ENCODE measurements around the gene BBS7. TPM values are rescaled to one million over a fixed set of nuclear protein-coding genes. Genes with fewer than 3 reads are reported as not detected.

BBS7 gene
- total RNA-seq, 4 donors from 2014 or later, result 12.6 to 17.6 (median 14.0) TPM

GRCh38 chr4:121829511-121829910 lies 40.8 kb downstream of the BBS7 start:
- H3K36me3 ChIP-seq, result peaks cover 0 to 32% (median 15%) of the 10 kb centered on the region in 4 donors
- H3K27me3 ChIP-seq, result no peaks in the 10 kb centered on the region
- intact Hi-C loops (cut with DNase I; ENCODE audit: low total_unique reads), result loop anchor here (5.0 kb wide), 1 partner anchor 38 kb away; no protein-coding TSS in a partner anchor
- H3K4me1 ChIP-seq, result peaks cover 0 to 7% (median 2%) of the 10 kb centered on the region in 4 donors
- H3K27ac ChIP-seq, result no peak overlapping the region
- no peaks in the 10 kb centered on the region for H3K9me3 ChIP-seq
- in situ Hi-C loops (cut with MboI; ENCODE audit: low pct_ligation_motif_present in 1 of 4, low pct_unique_long_range_greater_than_20kb in 1 of 4, low sequenced_read_pairs in 3 of 4), result no loop called here
- H3K4me3 ChIP-seq, result no peak overlapping the region
- 90 to 100% methylated on average over 4 to 5 of the region's 5 CpGs for WGBS, 2 donors (ENCODE audit: low coverage in 1 of 2)
- DNase-seq, result no peak
- TF ChIP-seq POLR2AphosphoS5 (IDR thresholded peaks at IDR 0.05) (no peak), EP300 (IDR thresholded peaks at IDR 0.05; ENCODE audit: low read depth) (no peak), CTCF (IDR thresholded peaks at IDR 0.05) (no peak), POLR2A (IDR thresholded peaks at IDR 0.05) (no peak)

- in situ Hi-C loops (cut with MboI; ENCODE audit: low pct_ligation_motif_present in 1 of 4, low pct_unique_long_range_greater_than_20kb in 1 of 4, low sequenced_read_pairs in 3 of 4) (no loop called here), intact Hi-C loops (cut with DNase I; ENCODE audit: low total_unique reads) (loop anchor here (5.0 kb wide), 1 partner anchor 39 kb away; no protein-coding TSS in a partner anchor)
- DNase-seq, result no peak
- peaks cover 4 to 11% (median 7%) of the 10 kb centered on the region in 4 donors for H3K4me1 ChIP-seq
- no peaks in the 10 kb centered on the region for H3K27me3 ChIP-seq
- WGBS, 2 donors (ENCODE audit: low coverage in 1 of 2), result 91 to 96% methylated on average over 1 of the region's 1 CpG
- H3K27ac ChIP-seq, result no peak overlapping the region
- TF ChIP-seq CTCF (IDR thresholded peaks at IDR 0.05) (no peak), POLR2AphosphoS5 (IDR thresholded peaks at IDR 0.05) (no peak), POLR2A (IDR thresholded peaks at IDR 0.05) (no peak), EP300 (IDR thresholded peaks at IDR 0.05; ENCODE audit: low read depth) (no peak)
- H3K4me3 ChIP-seq, result no peak overlapping the region
- no peaks in the 10 kb centered on the region for H3K9me3 ChIP-seq
- peaks cover 0 to 22% (median 8%) of the 10 kb centered on the region in 4 donors for H3K36me3 ChIP-seq
Observed at GRCh38 chr4:121827853-121828252, 42.4 kb downstream of the BBS7 start.

GRCh38 chr4:121824950-121825349 lies 45.3 kb downstream of the BBS7 start:
- no peaks in the 10 kb centered on the region for H3K27me3 ChIP-seq
- intact Hi-C loops (cut with DNase I; ENCODE audit: low total_unique reads) (loop anchor here (5.0 kb wide), 1 partner anchor 42 kb away; no protein-coding TSS in a partner anchor), in situ Hi-C loops (cut with MboI; ENCODE audit: low pct_ligation_motif_present in 1 of 4, low pct_unique_long_range_greater_than_20kb in 1 of 4, low sequenced_read_pairs in 3 of 4) (no loop called here)
- H3K9me3 ChIP-seq, result no peaks in the 10 kb centered on the region
- no peaks in the 10 kb centered on the region for H3K36me3 ChIP-seq
- H3K4me1 ChIP-seq, result peaks cover 4 to 21% (median 7%) of the 10 kb centered on the region in 4 donors
- no peak for TF ChIP-seq POLR2AphosphoS5 (IDR thresholded peaks at IDR 0.05)
- DNase-seq, result no peak
- 23 to 31% methylated on average over 2 of the region's 2 CpGs for WGBS, 2 donors (ENCODE audit: low coverage in 1 of 2)
- H3K4me3 ChIP-seq, result no peak overlapping the region
- peak overlapping the region in 1 of 4 donors; percentile 82 for H3K27ac ChIP-seq

- H3K4me1 ChIP-seq, result peaks cover 4 to 21% (median 7%) of the 10 kb centered on the region in 4 donors
- in situ Hi-C loops (cut with MboI; ENCODE audit: low pct_ligation_motif_present in 1 of 4, low pct_unique_long_range_greater_than_20kb in 1 of 4, low sequenced_read_pairs in 3 of 4), result no loop called here
- TF ChIP-seq CTCF (IDR thresholded peaks at IDR 0.05) (no peak), EP300 (IDR thresholded peaks at IDR 0.05; ENCODE audit: low read depth) (no peak)
- H3K27me3 ChIP-seq, result no peaks in the 10 kb centered on the region
- H3K27ac ChIP-seq, result peak overlapping the region; percentile 81 to 85 (median 82)
- no peaks in the 10 kb centered on the region for H3K36me3 ChIP-seq
- 4 to 6% methylated on average over 5 to 8 of the region's 8 CpGs for WGBS, 2 donors (ENCODE audit: low coverage in 1 of 2)
- H3K4me3 ChIP-seq, result peak overlapping the region; percentile 3 to 82 (median 69)
- H3K9me3 ChIP-seq, result no peaks in the 10 kb centered on the region
- intact Hi-C loops (cut with DNase I; ENCODE audit: low total_unique reads), result no loop called here
- no peak for DNase-seq
Observed at GRCh38 chr4:121824171-121824527, 46.1 kb downstream of the BBS7 start.
